ENCODE results near the gene SV2C.

- TF ChIP-seq CTCF (optimal IDR thresholded peaks at IDR 0.05 in 1 of 3, IDR thresholded peaks at IDR 0.05 in 1 of 3, conservative IDR thresholded peaks at IDR 0.05 in 1 of 3; ENCODE audit: extremely low read depth in 1 of 3, insufficient read depth in 2 of 3, low read length in 3 of 3) (no peak), EZH2 (IDR thresholded peaks at IDR 0.05; ENCODE audit: low read length) (no peak)
These were observed 197.3 kb downstream of the SV2C start for GRCh38 chr5:76280494-76280893.

All from keratinocyte (primary cell).